Stimulated activated CD8-positive, alpha-beta memory T cell treated with anti-CD3 and anti-CD28 coated beads, Interleukin-15, amount 100 ng/mL, for 1 hour (primary cell): Measurements from ENCODE around the gene COG4.

ENCODE experiments used
- DNase-seq: peaks from one replicate; pipeline ENCODE4 v3.0.0-alpha.2; 2020; ENCODE audit warnings: low read depth

The COG4 gene

GRCh38 chr16:70478912-70479341 is 44.4 kb downstream of the COG4 start:
- no peak for DNase-seq

- DNase-seq: no peak
These were observed 45.2 kb downstream of the COG4 start for GRCh38 chr16:70478169-70478568.

GRCh38 chr16:70476272-70477020 is 46.9 kb downstream of the COG4 start:
- DNase-seq: no peak

GRCh38 chr16:70475054-70475871 is 48.1 kb downstream of the COG4 start:
- DNase-seq: no peak

- no peak for DNase-seq
These were observed 48.9 kb downstream of the COG4 start for GRCh38 chr16:70474320-70475053.

- DNase-seq: no peak
These were observed 49.7 kb downstream of the COG4 start for GRCh38 chr16:70473446-70474319.

GRCh38 chr16:70472786-70473433 is 50.4 kb downstream of the COG4 start:
- DNase-seq: no peak

- DNase-seq: no peak
These were observed 52.4 kb downstream of the COG4 start for GRCh38 chr16:70470927-70471341.

GRCh38 chr16:70470141-70470926 is 53.0 kb downstream of the COG4 start:
- no peak for DNase-seq

GRCh38 chr16:70468776-70469525 is 54.4 kb downstream of the COG4 start:
- no peak for DNase-seq

GRCh38 chr16:70467608-70468007 is 55.7 kb downstream of the COG4 start:
- DNase-seq: no peak

- no peak for DNase-seq
These were observed 56.2 kb downstream of the COG4 start for GRCh38 chr16:70467113-70467512.

- DNase-seq: no peak
These were observed 56.6 kb downstream of the COG4 start for GRCh38 chr16:70466805-70467076.

- no peak for DNase-seq
These were observed 57.2 kb downstream of the COG4 start for GRCh38 chr16:70465999-70466804.

- no peak for DNase-seq
These were observed 60.1 kb downstream of the COG4 start for GRCh38 chr16:70463235-70463634.

GRCh38 chr16:70460737-70461261 is 62.6 kb downstream of the COG4 start:
- DNase-seq: no peak

- no peak for DNase-seq
These were observed 65.7 kb downstream of the COG4 start for GRCh38 chr16:70457446-70458166.

GRCh38 chr16:70455910-70456309 is 67.4 kb downstream of the COG4 start:
- no peak for DNase-seq
